ENCODE data around the gene ATMIN. TPM values are rescaled to one million over a fixed set of nuclear protein-coding genes. Genes with fewer than 3 reads are reported as not detected.

Gene ATMIN
- total RNA-seq, 1 experiment from 2014 or later: 54.5 TPM

- no peaks in the 10 kb centered on the region for H3K9me3 Mint-ChIP-seq (ENCODE audit: unreplicated experiment)
- Histone ChIP-seq H3K9me3 (no peaks in the 10 kb centered on the region), H3K4me3 (ENCODE audit: low read depth, low read length) (no peak overlapping the region), H3K27me3 (replicated peaks; ENCODE audit: control insufficient read depth, insufficient read depth, low read length) (no peaks in the 10 kb centered on the region), H3K4me1 (peaks cover 53% of the 10 kb centered on the region), H3K36me3 (ENCODE audit: control insufficient read depth, insufficient read depth, low read length) (0 out of 2 replicates have a peak, but pooled peaks cover 1% of the 10 kb centered on the region)
- peaks cover 23% of the 10 kb centered on the region for H3K36me3 Mint-ChIP-seq (ENCODE audit: insufficient read depth, unreplicated experiment)
- peaks cover 64% of the 10 kb centered on the region for H3K4me1 Mint-ChIP-seq (ENCODE audit: low read depth, unreplicated experiment)
- intact Hi-C loops (cut with micrococcal nuclease; ENCODE audit: unreplicated experiment): no loop called here
- CTCF ChIA-PET: no interaction called here
- no peaks in the 10 kb centered on the region for H3K27me3 Mint-ChIP-seq (ENCODE audit: insufficient read depth, unreplicated experiment)
- no peak overlapping the region for H3K27ac Mint-ChIP-seq (ENCODE audit: unreplicated experiment)
- no TSS peak for BruUV-seq (replicated peaks)
- POLR2A ChIA-PET: interaction anchor here (0.6 kb wide), 3 partner anchors 15 to 266 kb away, joined by 4 to 8 read pairs (median 4); no protein-coding TSS in a partner anchor
- H3K4me3 Mint-ChIP-seq (ENCODE audit: unreplicated experiment): no peak overlapping the region
- no peak for TF ChIP-seq CTCF (IDR thresholded peaks at IDR 0.05; ENCODE audit: insufficient read depth in 1 of 2, low read depth in 1 of 2, low read length in 1 of 2, severe bottlenecking in 1 of 2, unreplicated experiment in 1 of 2)
- DNase-seq: no peak
Observed at GRCh38 chr16:80990978-80991377, 44.7 kb upstream of the ATMIN start.

- BruUV-seq (replicated peaks): no TSS peak
Observed at GRCh38 chr16:80991792-80992430, 43.7 kb upstream of the ATMIN start.

More at GRCh38 chr16:80991792-80992430, 43.7 kb upstream of the ATMIN start:
- peaks cover 49% of the 10 kb centered on the region for H3K4me1 ChIP-seq
- H3K36me3 ChIP-seq (ENCODE audit: control insufficient read depth, insufficient read depth, low read length): 0 out of 2 replicates have a peak, but pooled peaks cover 1% of the 10 kb centered on the region
- Mint-ChIP-seq H3K27me3 (ENCODE audit: insufficient read depth, unreplicated experiment) (no peaks in the 10 kb centered on the region), H3K4me3 (ENCODE audit: unreplicated experiment) (peak overlapping the region; percentile 20), H3K9me3 (ENCODE audit: unreplicated experiment) (no peaks in the 10 kb centered on the region), H3K4me1 (ENCODE audit: low read depth, unreplicated experiment) (peaks cover 63% of the 10 kb centered on the region), H3K27ac (ENCODE audit: unreplicated experiment) (peak overlapping the region; percentile 91), H3K36me3 (ENCODE audit: insufficient read depth, unreplicated experiment) (peaks cover 19% of the 10 kb centered on the region)
- H3K9me3 ChIP-seq: no peaks in the 10 kb centered on the region
- DNase-seq: no peak
- ChIA-PET POLR2A (no interaction called here), CTCF (no interaction called here)
- no peak overlapping the region for H3K4me3 ChIP-seq (ENCODE audit: low read depth, low read length)
- intact Hi-C loops (cut with micrococcal nuclease; ENCODE audit: unreplicated experiment): no loop called here
- H3K27me3 ChIP-seq (replicated peaks; ENCODE audit: control insufficient read depth, insufficient read depth, low read length): no peaks in the 10 kb centered on the region
- no peak for TF ChIP-seq CTCF (IDR thresholded peaks at IDR 0.05; ENCODE audit: insufficient read depth in 1 of 2, low read depth in 1 of 2, low read length in 1 of 2, severe bottlenecking in 1 of 2, unreplicated experiment in 1 of 2)

Measured in Caco-2 (cell line).